Esophagus muscularis mucosa (tissue), 4 donors: ENCODE data around the gene TPRKB.

Experiments used
- EP300 ChIP-seq: sonication (generic); formaldehyde crosslinking; IDR thresholded peaks from one replicate; pipeline ENCODE4 v1.6.1; 2017; ENCODE audit warnings: antibody characterized with exemption
- POLR2A ChIP-seq: fragments of 450-650 bp; IDR thresholded peaks from one replicate; pipeline ENCODE4 v1.6.1; 2017; ENCODE audit warnings: antibody characterized with exemption, moderate library complexity, mild to moderate bottlenecking, low read depth
- TF ChIP-seq, protein P1 (sequence below), 3 experiments: fragments of 200-600 bp in 2 of 3; fragments of 450-650 bp in 1 of 3; sonication (generic) in 2 of 3; IDR thresholded peaks; one replicate each; pipeline ENCODE4 v1.5.1; 2017 to 2019; ENCODE audit warnings: antibody characterized with exemption in 3 of 3, mild to moderate bottlenecking in 2 of 3, moderate library complexity in 1 of 3

DNA sequence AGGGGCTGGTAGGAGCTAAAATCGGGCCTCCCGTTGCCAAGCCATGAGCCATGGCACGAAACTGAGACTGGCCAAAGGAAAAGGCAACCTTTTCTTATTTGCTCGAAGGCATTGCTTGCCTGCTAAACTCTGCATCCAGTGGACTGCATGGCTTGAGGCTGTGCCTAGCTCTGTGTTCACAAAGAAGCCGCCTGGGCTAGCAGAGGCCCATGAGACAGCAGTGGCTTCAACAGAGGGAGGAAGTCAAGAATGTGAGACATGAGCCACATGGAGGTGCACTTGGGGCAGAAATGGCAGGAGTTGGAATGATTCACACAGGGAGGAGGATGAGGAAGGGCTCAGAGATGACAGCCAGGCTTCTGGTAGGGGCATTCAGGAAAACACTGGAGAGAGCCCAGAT, 33.5 kb downstream of the TPRKB start:
- TF ChIP-seq, protein P1, sequence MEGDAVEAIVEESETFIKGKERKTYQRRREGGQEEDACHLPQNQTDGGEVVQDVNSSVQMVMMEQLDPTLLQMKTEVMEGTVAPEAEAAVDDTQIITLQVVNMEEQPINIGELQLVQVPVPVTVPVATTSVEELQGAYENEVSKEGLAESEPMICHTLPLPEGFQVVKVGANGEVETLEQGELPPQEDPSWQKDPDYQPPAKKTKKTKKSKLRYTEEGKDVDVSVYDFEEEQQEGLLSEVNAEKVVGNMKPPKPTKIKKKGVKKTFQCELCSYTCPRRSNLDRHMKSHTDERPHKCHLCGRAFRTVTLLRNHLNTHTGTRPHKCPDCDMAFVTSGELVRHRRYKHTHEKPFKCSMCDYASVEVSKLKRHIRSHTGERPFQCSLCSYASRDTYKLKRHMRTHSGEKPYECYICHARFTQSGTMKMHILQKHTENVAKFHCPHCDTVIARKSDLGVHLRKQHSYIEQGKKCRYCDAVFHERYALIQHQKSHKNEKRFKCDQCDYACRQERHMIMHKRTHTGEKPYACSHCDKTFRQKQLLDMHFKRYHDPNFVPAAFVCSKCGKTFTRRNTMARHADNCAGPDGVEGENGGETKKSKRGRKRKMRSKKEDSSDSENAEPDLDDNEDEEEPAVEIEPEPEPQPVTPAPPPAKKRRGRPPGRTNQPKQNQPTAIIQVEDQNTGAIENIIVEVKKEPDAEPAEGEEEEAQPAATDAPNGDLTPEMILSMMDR (IDR thresholded peaks at IDR 0.05): no peak
- TF ChIP-seq POLR2A (no peak), EP300 (no peak)
